GM12891 (cell line): Measurements from ENCODE around the gene HMCN2.
"Not testable (repeated sequence)": the region's sequence is repeated elsewhere in the genome, so short reads cannot be mapped to it uniquely, and the experiment has no call there.

ENCODE experiments used
- DNase-seq: peaks from one replicate; pipeline ENCODE4 v3.0.0; 2011; ENCODE audit warnings: low spot score; ENCODE audit not compliant: insufficient read length
- FAIRE-seq: peaks from 2 replicates; lab custom pipeline; 2011; peaks lifted over from hg19 to GRCh38; lab: Jason Lieb, UNC
- PAX5 ChIP-seq: IDR thresholded peaks from 2 replicates; pipeline ENCODE4 v1.6.1; 2011; ENCODE audit warnings: low read length, moderate library complexity, mild to moderate bottlenecking; ENCODE audit not compliant: insufficient read depth, severe bottlenecking
- POLR2A ChIP-seq: IDR thresholded peaks from 2 replicates; pipeline ENCODE4 v1.6.1; 2011; ENCODE audit warnings: low read depth, low read length, control low read depth
- POLR2AphosphoS5 ChIP-seq: IDR thresholded peaks from 2 replicates; pipeline ENCODE4 v1.6.1; 2011; ENCODE audit warnings: low read depth, low read length, control low read depth
- POU2F2 ChIP-seq: IDR thresholded peaks from 2 replicates; pipeline ENCODE4 v1.6.1; 2011; ENCODE audit warnings: low read depth, mild to moderate bottlenecking, control low read depth, low read length, moderate library complexity
- SPI1 ChIP-seq: IDR thresholded peaks from 2 replicates; pipeline ENCODE4 v1.6.1; 2011; ENCODE audit warnings: low read depth, low read length, control low read depth
- TAF1 ChIP-seq: IDR thresholded peaks from 2 replicates; pipeline ENCODE4 v1.6.1; 2011; ENCODE audit warnings: low read depth, low read length, control low read depth

The HMCN2 gene

DNA sequence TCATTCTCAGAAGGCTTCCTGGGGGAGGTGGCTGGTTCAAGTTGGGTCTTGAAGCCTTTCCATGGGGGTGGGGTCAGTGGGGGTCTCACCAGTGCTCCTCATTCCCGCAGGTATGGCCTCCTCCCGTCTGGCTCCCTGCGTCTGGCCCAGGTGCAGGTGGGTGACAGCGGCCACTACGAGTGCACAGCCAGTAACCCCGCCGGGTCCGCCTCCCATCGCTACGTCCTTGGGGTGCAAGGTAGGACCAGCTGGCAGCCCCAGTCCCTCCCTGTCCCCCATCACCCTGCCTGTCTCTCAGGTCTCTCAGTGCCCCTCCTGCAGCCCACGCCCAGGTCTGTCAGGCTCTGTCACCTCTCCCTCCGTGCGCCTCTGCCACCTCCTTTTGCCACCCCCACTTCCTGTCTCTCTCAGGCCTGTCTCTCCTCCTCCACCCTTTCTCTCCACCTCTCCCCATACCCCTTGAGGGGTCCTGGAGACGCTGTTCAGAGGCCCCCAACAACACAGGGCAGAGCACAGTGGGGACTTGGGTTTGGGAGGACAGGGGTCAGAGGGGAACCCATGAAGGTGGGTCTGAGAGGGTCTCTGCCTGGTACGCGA, 72.3 kb downstream of the HMCN2 start:
- TF ChIP-seq POLR2AphosphoS5, result no peak
- no peak for TF ChIP-seq SPI1
- TF ChIP-seq TAF1, result no peak
- TF ChIP-seq PAX5, result no peak
- no peak for TF ChIP-seq POLR2A
- no peak for TF ChIP-seq POU2F2
- DNase-seq (no peak), FAIRE-seq (no peak)

DNA sequence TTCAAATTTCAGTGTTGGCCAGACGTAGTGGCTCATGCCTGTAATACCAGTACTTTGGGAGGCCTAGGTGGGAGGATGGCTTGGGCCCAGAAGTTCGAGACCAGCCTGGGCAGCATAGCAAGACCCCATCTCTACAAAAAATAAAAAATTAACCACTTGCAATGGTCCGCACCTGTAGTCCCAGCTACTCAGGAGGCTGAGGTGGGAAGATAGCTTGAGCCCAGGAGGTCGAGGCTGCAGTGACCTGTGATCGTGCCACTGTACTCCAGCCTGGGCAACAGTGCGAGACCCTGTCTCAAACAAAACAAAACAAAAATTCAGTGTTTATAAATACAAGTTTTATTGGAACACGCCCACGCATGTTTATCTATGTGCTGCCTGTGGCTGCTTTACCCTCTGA, 73.3 kb downstream of the HMCN2 start:
- not testable (repeated sequence) for DNase-seq, FAIRE-seq

GRCh38 chr9:130339306-130339705, 73.7 kb downstream of the HMCN2 start:
- FAIRE-seq, result no peak

DNA sequence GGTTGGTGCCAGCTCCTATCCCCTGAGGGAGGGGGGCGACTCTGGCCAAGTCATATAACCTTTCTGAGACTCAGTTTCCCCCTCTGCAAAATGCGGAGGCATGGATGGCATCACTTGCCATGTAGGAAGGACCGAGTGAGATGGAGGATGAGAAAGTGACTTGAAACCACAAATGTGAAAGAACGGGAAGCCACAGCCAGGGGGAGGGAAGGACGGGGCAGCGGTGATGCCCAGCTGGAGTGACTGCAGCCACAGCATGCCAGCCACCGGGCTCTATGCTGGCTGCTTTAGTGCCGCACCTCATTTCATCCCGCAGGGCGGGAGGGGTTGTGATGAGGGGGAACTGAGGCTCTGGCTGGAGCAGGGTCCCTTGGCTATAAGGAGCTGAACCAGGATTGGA, 74.5 kb downstream of the HMCN2 start:
- no peak for FAIRE-seq
- DNase-seq, result no peak
- TF ChIP-seq TAF1 (no peak), POU2F2 (no peak), SPI1 (no peak), POLR2AphosphoS5 (no peak), PAX5 (no peak), POLR2A (no peak)

More at GRCh38 chr9:130339306-130339705, 73.7 kb downstream of the HMCN2 start:
- no peak for DNase-seq
- TF ChIP-seq TAF1, result no peak
- TF ChIP-seq SPI1, result no peak

GRCh38 chr9:130340557-130340956, 75.0 kb downstream of the HMCN2 start:
- DNase-seq, FAIRE-seq: not testable (repeated sequence)

- DNase-seq (no peak), FAIRE-seq (no peak)
- TF ChIP-seq PAX5 (no peak), POU2F2 (no peak), SPI1 (no peak), POLR2AphosphoS5 (no peak), POLR2A (no peak), TAF1 (no peak)
Measured at GRCh38 chr9:130341128-130341527, 75.6 kb downstream of the HMCN2 start.

DNA sequence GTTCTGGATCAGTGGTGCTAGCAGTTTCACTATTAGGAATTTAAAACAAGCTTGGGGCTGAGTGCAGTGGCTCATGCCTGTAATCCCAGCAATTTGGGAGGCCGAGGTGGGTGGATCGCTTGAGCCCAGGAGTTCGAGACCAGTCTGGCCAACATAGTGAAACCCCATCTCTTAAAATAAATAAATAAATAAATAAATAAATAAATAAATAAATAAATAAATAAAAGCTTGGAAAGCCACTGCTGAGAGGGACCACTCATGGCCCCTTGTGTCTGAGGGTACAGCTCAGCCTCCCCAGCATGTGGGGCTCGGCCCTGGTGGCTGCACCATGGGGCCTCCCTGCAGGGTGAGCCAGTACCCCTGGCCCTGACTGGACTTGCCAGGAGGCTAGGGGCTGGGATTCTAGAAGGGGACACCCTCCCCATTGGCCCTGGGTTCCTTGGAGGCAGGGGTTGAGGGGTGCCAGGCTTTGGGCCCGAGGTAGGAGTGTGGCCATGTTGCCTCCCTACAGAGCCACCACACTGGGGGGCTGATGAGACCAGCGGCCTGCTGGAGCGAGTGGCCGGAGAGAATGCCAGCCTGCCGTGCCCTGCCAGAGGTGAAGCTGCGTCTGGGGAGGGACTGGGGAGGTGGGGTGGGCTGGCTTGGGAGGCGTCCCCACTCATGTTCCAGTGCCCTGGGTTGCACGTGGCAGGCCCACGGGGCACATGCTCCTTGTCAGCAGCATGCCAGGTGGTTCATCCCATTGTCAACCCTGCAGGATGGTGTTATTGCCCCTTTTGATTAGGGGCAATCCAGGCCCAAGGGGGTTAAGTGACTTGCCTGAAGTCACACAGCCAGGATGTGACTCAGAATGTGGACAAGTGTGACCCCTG, 76.5 kb downstream of the HMCN2 start:
- DNase-seq, result no peak
- TF ChIP-seq SPI1 (no peak), PAX5 (no peak), POLR2AphosphoS5 (no peak), POLR2A (no peak), TAF1 (no peak), POU2F2 (no peak)
- no peak for FAIRE-seq

GRCh38 chr9:130342714-130343085, 77.1 kb downstream of the HMCN2 start:
- FAIRE-seq (no peak), DNase-seq (no peak)
- TF ChIP-seq TAF1, result no peak

DNA sequence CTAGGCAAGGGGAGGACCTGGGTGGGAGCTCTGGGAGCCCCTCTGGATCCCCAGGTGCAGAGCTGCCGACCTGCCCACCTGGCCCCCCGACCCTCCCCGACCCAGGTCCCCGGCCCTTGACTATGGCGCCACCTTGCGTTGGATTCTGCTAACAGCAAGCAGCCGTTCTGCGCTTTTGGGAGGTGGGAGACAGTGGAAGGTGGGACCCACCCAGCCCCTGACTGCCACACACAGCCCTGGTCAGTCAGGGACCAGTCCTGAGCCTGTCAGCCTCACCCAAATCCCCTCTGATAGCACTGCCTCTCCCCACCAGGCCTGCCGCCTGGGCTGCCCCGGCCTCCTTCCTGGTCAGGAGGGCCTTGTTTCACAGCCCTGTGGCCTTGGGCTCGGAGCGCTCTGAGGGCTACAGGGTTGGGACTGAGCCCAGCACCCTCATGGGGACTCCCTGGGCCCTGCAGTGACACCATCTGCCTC, 77.9 kb downstream of the HMCN2 start:
- peak; percentile 54 for DNase-seq

DNA sequence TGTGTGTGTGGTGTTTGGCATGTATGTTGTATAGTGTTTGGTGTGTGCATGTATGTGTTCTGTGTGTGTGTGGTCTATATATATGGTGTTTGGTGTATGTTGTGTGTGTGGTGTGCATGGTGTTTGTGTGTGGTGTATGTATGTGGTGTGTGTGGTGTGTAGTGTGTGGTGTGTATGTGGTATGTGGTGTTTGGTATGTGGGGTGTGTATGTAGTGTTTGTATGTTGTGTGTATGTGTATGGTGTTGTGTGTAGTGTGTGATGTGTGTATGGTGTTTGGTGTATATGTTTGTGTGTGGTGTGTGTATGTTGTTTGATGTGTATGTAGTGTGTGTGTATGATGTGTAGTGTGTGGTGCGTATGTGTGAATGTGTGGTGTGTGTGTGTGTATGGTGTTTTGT, 78.8 kb downstream of the HMCN2 start:
- FAIRE-seq (no peak), DNase-seq (no peak)
- no peak for TF ChIP-seq POLR2AphosphoS5
- TF ChIP-seq SPI1, result no peak
- TF ChIP-seq POLR2A, result no peak
- TF ChIP-seq POU2F2, result no peak
- TF ChIP-seq PAX5, result no peak
- TF ChIP-seq TAF1, result no peak

More for the DNA sequence above, 77.9 kb downstream of the HMCN2 start:
- no peak for FAIRE-seq
- TF ChIP-seq POU2F2, result no peak
- TF ChIP-seq POLR2A, result no peak
- no peak for TF ChIP-seq POLR2AphosphoS5
- no peak for TF ChIP-seq SPI1
- TF ChIP-seq TAF1, result no peak
- no peak for TF ChIP-seq PAX5
